ENCODE measurements around the gene C12orf57.
"Not testable (repeated sequence)": the region's sequence is repeated elsewhere in the genome, so short reads cannot be mapped to it uniquely, and the experiment has no call there.

Gene C12orf57, protein sequence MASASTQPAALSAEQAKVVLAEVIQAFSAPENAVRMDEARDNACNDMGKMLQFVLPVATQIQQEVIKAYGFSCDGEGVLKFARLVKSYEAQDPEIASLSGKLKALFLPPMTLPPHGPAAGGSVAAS

GRCh38 chr12:6943722-6944380 is at the start of gene C12orf57, which contains the start of gene RNU7-1:
Gene C12orf57, plus strand, starts transcription at chr12:6944022. Its CDS starts 100 bp downstream, at chr12:6944122.
Gene RNU7-1, plus strand, starts transcription at chr12:6943816.
- no peak for FAIRE-seq

- FAIRE-seq = no peak
Measured at GRCh38 chr12:6894321-6894720, 49.5 kb upstream of the C12orf57 start.

- FAIRE-seq = no peak
Measured at GRCh38 chr12:6896846-6897435, 46.9 kb upstream of the C12orf57 start.

- FAIRE-seq = no peak
Measured at GRCh38 chr12:6899427-6899826, 44.4 kb upstream of the C12orf57 start.

GRCh38 chr12:6899837-6900519 is 43.8 kb upstream of the C12orf57 start:
- FAIRE-seq = no peak

DNA sequence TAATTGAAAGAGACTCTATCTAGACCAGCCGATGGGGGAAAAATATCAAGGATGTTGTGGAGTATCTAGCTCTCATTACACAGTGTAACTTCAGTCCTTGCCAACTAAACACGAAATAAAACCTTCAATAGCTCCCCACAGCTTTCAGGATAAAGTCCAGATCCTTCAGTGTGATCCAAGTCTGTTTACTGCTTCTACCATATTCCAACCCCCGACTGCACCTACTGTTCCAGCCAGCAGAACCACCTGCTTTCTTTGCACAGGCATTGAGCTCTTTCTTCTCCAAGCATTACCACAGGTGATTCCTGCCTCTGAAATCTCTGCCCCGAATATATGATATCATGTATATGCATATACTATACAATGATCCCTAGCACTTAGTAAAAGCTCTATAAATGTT is 41.4 kb upstream of the C12orf57 start:
- FAIRE-seq = no peak

GRCh38 chr12:6903722-6904121 is 40.1 kb upstream of the C12orf57 start:
- no peak for FAIRE-seq

DNA sequence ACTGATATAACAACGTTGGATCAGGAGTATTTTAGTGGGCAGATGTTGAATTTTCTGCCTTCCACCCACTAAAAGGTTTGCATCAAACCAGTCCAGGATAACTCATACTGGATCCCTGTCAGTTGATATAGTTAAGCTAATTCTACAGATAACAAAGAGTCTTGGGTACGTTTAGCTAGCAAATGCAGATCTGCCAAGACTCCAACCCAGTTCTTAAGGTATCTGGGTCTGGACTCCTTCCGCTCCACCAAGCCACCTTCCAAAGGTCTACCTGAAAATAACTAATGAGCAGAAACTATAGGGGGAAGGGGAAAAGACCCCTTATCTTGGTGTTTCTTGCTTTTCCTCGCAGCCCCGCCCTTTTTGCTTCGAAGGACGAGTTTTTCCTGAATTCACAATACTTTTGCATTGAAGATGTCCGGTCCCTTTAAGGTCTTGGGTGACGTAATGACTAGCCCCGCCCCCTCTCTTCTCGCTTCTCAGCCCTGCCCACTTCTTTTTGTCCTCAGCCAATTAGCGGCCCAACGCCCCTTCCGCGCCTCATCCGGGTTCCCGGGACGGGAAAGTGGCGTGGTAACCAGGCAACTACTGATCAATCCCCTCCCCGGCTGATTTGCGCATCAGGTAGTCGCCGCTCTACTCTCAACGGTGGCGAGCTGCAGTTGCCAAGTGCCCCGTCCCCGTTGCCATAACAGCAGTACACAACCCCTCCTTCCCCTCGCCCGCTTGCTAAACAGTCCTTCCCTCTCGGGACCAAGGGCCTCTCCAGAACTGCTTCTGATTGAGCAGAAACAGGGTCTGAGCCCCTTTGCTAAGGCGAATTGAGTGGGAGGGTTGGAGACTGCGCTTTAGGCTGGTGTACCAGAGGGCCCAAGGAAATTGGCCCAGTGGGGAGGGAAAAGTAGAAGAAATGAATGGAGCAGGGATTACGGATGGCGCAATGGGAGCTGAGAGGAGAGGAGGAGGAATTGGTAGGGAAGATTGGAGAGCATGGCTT is 39.2 kb upstream of the C12orf57 start, which contains the start of gene LRRC23:
TSS of gene LRRC23 (plus strand) at position 543 of the 997 bp plus-strand sequence. CDS start 812 bp downstream, outside the sequence.
- FAIRE-seq = peak; percentile 97

DNA sequence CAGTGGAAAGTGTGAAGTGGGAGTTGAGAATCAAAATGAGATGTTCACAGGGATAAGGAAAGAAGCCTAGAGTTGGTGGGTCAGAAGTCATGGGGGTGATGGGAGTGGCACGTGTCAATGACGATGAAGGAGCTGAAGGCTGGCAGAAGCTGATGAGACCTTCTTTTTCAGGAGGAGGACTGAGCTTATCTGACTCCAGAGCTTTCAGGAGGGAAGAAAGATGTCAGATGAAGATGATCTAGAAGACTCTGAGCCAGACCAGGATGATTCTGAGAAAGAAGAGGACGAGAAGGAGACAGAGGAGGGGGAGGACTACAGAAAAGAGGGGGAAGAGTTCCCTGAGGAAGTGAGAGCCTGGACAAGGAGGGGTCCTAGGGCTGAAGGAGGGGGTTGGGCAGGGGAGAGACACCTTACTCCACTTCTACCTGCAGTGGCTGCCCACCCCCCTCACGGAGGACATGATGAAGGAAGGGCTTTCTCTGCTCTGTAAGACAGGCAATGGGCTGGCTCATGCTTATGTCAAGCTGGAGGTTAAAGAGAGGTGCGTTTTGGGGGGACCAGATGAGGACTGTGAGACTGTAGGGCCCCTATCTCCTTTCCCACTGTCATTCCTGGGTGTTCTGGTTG is 38.3 kb upstream of the C12orf57 start:
- FAIRE-seq = no peak

- not testable (repeated sequence) for FAIRE-seq
Measured at GRCh38 chr12:6908141-6908540, 35.7 kb upstream of the C12orf57 start.

DNA sequence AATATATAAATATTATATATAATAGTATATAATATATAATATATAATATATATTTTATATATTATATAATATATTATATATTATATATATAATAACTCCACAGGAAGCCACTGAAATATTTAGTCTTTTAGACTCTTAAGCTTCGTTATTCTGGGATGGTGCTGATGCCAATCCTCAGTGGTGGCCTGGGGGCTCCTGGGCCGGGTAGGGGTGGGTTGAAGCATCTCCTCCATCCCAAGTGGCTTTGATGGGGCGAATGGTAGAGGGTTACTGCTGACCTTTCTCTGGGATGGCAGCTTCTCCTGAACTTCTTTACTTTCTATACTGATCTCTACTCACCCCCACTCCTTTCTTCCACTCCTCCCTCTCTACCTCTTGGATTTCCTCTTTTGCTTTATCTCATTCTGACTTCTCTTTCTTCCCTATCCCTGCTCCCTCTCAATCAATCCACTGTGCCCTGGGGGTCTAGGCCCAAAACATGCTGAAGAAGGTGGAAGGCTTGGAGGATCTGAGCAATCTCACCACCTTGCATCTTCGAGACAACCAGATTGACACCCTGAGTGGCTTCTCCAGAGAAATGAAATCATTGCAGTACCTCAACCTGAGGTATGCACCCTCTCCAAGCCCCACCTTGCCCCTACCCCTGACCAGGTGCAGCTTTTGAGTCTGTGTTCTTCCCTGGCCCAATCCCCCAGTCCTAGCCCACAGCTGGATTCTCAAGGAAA is 34.2 kb upstream of the C12orf57 start:
- FAIRE-seq = no peak

GRCh38 chr12:6912164-6912935 is 31.5 kb upstream of the C12orf57 start:
- FAIRE-seq = no peak

DNA sequence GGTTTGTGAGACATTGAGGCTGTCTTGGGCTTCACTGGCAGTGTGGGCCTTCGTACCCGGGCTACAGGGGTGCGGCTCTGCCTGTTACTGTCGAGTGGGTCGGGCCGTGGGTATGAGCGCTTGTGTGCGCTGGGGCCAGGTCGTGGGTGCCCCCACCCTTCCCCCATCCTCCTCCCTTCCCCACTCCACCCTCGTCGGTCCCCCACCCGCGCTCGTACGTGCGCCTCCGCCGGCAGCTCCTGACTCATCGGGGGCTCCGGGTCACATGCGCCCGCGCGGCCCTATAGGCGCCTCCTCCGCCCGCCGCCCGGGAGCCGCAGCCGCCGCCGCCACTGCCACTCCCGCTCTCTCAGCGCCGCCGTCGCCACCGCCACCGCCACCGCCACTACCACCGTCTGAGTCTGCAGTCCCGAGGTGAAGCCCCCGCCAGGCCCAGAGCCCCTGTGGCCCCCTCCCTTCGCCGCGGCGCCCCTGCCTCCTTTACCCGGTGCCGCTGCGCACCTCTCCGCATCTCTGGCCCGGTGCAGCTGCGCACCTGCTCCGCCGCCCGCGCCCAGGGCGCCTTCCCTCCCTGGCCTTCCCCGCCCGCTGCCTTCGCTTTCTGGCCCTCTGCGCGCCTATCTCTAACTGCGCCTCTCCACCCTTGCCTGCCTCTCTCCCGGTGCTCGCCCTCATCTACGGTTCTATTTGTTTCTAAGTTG is 29.4 kb upstream of the C12orf57 start, which contains the start of gene ENO2:
TSS of gene ENO2 (plus strand) at position 335 of the 701 bp plus-strand sequence. CDS start 1,253 bp downstream, outside the sequence.
- no peak for FAIRE-seq

- FAIRE-seq = no peak
Measured at GRCh38 chr12:6914947-6915788, 28.7 kb upstream of the C12orf57 start.

GRCh38 chr12:6915789-6916285 is 28.0 kb upstream of the C12orf57 start:
- no peak for FAIRE-seq

GRCh38 chr12:6916426-6917200 is 27.2 kb upstream of the C12orf57 start:
- no peak for FAIRE-seq

GRCh38 chr12:6917491-6918231 is 26.2 kb upstream of the C12orf57 start:
- FAIRE-seq = no peak

Measured in A204.1 (cell line).